Measurements from ENCODE around the gene KRTAP12-2.

- no peak for TF ChIP-seq NFYB (IDR thresholded peaks at IDR 0.05; ENCODE audit: insufficient read depth, low read depth, low read length)
- no peak for TF ChIP-seq FOXM1 (IDR thresholded peaks at IDR 0.05; ENCODE audit: low read depth, low read length)
- TF ChIP-seq MYC (IDR thresholded peaks at IDR 0.05; ENCODE audit: insufficient read depth, insufficient read length, insufficient replicate concordance, low read length, severe bottlenecking), result no peak
- no peak for TF ChIP-seq MEF2B (IDR thresholded peaks at IDR 0.05; ENCODE audit: partially characterized antibody, poor library complexity, severe bottlenecking)
- no peak for TF ChIP-seq POLR2AphosphoS5 (IDR thresholded peaks at IDR 0.05; ENCODE audit: low read length)
- TF ChIP-seq PAX5 (IDR thresholded peaks at IDR 0.05; ENCODE audit: borderline replicate concordance, low read depth, low read length), result no peak
- TF ChIP-seq ZBTB33 (IDR thresholded peaks at IDR 0.05), result no peak
- no peak for TF ChIP-seq EP300 (IDR thresholded peaks at IDR 0.05; ENCODE audit: borderline replicate concordance in 1 of 2, control insufficient read depth in 1 of 2, low read depth in 2 of 2, low read length in 2 of 2)
- TF ChIP-seq BHLHE40 (IDR thresholded peaks at IDR 0.05; ENCODE audit: borderline replicate concordance in 1 of 2, low read depth in 2 of 2, low read length in 1 of 2), result no peak
- no peak for TF ChIP-seq CTCF (IDR thresholded peaks at IDR 0.05 in 2 of 3, conservative IDR thresholded peaks at IDR 0.05 in 1 of 3; ENCODE audit: control insufficient read depth in 2 of 3, extremely low read depth in 1 of 3, insufficient read depth in 1 of 3, low read depth in 3 of 3, low read length in 3 of 3)
- no peak for TF ChIP-seq TAF1 (IDR thresholded peaks at IDR 0.05; ENCODE audit: borderline replicate concordance, low read depth, low read length)
- TF ChIP-seq POLR2A (IDR thresholded peaks at IDR 0.05; ENCODE audit: low read depth, low read length), result no peak
- TF ChIP-seq YY1 (IDR thresholded peaks at IDR 0.05; ENCODE audit: low read depth, low read length), result no peak
Observed at GRCh38 chr21:44618909-44619308, 47.8 kb downstream of the KRTAP12-2 start.
